ENCODE results near the gene HLA-B.

DNA sequence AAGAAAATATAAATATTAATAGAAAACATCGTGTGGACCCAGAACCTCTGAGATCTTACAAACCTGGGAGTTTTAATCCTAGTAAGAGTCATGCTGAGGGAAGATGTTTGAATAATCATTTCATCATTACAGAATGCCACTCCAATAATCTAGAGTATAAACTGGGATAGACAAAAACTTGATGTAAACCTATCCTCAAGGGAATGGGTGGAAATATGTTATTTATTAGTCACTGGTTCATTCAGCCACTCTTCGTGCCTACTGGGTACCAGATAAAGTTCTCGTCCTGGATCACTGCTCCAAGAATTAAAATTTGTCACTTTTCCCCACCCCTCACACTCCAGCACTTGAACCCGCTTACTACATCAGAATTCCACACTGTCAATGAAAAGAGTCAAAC is 7.7 kb downstream of the HLA-B start:
- TF ChIP-seq, protein P1, sequence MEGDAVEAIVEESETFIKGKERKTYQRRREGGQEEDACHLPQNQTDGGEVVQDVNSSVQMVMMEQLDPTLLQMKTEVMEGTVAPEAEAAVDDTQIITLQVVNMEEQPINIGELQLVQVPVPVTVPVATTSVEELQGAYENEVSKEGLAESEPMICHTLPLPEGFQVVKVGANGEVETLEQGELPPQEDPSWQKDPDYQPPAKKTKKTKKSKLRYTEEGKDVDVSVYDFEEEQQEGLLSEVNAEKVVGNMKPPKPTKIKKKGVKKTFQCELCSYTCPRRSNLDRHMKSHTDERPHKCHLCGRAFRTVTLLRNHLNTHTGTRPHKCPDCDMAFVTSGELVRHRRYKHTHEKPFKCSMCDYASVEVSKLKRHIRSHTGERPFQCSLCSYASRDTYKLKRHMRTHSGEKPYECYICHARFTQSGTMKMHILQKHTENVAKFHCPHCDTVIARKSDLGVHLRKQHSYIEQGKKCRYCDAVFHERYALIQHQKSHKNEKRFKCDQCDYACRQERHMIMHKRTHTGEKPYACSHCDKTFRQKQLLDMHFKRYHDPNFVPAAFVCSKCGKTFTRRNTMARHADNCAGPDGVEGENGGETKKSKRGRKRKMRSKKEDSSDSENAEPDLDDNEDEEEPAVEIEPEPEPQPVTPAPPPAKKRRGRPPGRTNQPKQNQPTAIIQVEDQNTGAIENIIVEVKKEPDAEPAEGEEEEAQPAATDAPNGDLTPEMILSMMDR (IDR thresholded peaks at IDR 0.05): no peak
- no peak for TF ChIP-seq ZFX (IDR thresholded peaks at IDR 0.05; ENCODE audit: borderline replicate concordance)

Data from 22Rv1 (cell line).